NCI-H1930 (cell line): Measurements from ENCODE around the gene NUDT12.
A peak's percentile ranks its signal among the peaks of the same experiment; 100 is the strongest.

Source experiments
- DNase-seq, 2 experiments: peaks; one replicate each; lab custom pipeline; 2025; lab: John Stamatoyannopoulos, UW

The NUDT12 gene

GRCh38 chr5:103562453-103563157, at the start of gene NUDT12:
Gene NUDT12 (minus strand): TSS chr5:103562789. CDS start chr5:103560248, 2,541 bp downstream.
- DNase-seq, result peak; percentile 31 to 45

DNA sequence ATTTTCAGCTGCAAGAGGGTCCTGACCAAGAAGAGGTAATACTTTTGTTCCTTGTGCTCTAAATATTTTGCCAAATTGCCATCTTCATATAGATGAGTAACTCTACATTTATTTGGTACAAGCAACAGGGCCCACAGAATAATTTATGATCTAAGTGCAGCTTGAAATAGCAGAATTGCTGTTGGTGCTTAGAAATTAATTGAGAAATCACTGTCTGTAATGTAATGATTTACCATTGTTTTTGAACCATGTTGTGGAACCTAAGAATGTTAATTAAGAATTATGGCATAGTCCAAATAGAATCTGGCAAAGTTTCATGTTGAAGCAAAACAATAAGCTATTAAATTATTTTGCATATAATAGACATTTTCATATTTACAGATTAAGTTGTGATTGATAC, 44.8 kb upstream of the NUDT12 start:
- DNase-seq, result no peak

- no peak for DNase-seq
Measured at GRCh38 chr5:103605277-103605676, 42.7 kb upstream of the NUDT12 start.

DNA sequence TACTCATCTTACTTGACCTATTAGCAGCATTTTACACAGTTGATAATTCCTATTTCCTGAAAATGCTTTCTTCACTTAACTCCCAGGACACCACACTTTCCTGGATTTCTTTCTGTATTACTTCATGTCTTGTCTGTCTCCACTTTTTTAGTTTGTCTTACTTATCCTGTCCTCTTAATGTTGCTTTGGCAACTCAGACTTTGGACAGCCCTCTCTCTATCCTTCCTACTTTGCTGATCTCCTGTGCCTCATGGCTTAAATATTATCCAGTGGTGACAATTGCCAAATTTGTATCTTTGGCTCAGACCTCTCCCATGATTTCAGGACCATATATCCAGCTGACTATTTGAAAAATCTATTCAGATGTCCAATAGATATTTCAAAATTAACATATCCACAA, 39.8 kb upstream of the NUDT12 start:
- DNase-seq, result no peak

- no peak for DNase-seq
Measured at GRCh38 chr5:103601314-103601713, 38.7 kb upstream of the NUDT12 start.

GRCh38 chr5:103600086-103600485, 37.5 kb upstream of the NUDT12 start:
- no peak for DNase-seq

GRCh38 chr5:103598997-103599566, 36.5 kb upstream of the NUDT12 start:
- DNase-seq, result no peak

DNA sequence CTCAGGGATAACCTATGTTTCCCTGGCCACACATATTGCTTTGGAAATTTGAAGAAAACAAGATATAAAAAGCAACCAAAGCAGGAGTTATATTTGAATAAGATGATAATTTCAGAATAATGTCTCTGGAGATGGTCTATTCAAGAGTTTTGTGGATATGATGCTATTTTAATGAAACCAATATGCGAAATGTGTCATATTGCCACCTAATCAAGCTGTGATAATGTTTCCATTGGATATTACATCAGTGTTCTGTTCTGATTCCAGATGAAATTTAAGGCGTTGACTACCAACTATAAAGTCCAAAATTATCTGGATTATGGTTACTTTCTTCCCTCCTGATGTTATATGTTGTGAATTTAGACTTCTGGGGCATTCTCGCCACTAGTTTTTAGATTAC, 27.6 kb upstream of the NUDT12 start:
- no peak for DNase-seq

- DNase-seq, result no peak
Measured at GRCh38 chr5:103589776-103590175, 27.2 kb upstream of the NUDT12 start.

GRCh38 chr5:103589357-103589756, 26.8 kb upstream of the NUDT12 start:
- DNase-seq, result no peak

DNA sequence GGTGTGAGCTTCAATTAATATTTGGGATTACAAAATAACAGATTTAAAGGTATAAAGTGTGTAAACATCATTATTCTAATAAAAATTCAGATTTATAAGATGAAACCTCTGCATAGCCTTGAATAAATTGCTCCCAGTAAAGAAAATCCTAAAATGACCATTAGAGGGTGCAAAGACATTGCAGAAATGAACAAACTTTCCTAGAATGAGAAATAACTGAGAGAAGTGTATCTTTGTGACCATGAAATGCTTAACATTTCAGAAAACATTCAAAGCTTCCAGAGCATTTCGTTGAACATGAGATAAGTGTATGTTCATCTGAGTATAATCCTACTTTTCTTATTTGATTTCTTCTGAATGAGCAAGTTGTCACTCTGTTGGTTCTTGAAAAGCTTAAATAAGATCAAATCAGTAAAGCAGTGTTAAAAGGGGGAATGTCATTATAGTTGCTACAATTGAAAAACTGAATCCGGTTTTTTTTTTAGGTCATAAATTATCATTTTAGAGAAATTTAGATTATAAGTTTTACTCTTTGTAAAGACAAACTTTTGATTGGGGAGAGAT, 24.7 kb upstream of the NUDT12 start:
- no peak for DNase-seq

DNA sequence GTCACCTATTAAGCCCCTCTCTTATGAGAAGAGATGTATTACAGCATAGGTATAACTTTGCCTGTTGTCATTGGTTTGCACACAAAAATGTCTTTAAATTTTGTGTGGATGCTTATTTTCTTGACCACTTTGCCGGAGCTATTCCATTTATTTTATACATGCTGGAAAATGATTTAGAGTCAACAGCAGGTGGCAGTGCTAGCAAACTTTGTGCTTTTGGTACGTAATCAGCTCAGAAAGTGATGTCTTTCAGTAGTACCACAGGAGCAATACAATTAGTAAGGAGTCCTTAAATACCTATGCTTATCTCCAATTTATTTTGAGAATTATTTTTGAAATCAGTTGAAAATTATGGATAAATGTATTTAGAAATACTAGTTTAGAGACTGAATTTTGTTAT, 19.8 kb upstream of the NUDT12 start:
- peak in 1 of 2 experiments; percentile 8 for DNase-seq

DNA sequence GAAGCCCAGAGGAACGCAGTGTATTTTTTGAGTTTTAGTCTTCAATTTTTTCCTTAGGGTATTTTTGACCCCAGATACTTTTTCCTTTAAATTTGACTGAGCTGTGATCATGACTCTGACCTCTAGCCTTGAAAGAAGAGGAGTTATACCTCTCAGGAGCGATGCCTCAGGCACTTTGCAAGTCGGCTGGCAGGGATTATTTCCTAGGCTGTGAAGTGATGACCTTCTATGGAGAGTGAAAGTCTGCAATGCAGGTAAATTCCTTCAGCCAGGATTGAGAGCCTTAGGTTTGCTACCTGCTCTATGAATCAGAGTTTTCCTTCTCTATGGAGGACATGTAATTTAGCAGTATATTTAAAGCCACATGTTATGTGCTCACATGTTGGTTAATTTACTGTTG, 10.8 kb upstream of the NUDT12 start:
- DNase-seq, result no peak

- DNase-seq, result no peak
Measured at GRCh38 chr5:103572454-103572853, 9.9 kb upstream of the NUDT12 start.

DNA sequence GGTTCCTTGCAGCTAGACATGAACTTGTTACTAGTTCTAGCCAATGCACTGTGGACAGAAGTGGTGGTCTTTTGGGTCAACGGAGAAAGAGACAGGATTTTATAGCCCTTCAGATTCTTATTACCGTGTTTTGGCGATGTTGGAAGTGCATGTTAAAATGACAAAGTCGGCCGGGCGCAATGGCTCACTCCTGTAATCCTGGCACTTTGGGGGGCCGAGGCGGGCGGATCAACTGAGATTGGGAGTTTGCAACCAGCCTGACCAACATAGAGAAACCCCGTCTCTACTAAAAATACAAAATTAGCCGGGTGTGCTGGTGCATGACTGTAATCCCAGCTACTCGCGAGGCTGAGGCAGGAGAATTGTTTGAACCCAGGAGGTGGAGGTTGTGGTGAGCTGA, 9.1 kb upstream of the NUDT12 start:
- DNase-seq, result no peak

DNA sequence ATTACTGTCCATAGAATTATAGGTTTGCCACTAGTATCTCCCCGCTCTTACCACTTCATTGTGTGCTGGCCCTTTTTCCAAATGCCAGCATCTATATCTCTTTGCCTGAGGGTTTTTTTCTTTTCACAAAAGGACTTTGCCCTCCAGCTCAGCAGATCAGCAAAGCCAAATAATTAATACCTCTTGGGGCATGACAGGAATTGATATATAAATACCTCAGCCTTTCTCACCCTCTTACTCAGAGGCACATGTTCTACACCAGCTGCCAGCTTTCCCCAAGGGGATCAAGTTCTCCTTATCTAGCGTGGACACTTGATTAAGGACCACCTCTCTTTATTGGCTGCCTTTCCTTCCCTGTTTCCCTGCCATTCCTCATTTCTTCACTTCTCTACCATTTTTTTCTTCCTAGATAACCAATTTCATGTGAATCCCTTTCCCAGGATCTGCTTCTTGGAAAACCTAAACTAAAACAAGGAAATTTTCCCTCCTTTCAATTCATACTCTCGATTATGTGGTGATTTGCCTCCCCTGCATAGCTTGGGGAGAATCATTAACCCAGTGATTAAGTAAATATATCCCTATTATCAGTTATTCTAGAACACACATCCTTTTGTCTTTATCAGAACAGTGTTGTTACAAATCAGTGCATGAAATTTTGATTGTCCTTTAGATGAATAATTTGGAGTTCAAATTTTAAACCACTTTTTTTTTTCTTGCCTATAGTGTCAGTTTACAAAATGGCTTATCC, 6.9 kb upstream of the NUDT12 start:
- DNase-seq, result no peak

DNA sequence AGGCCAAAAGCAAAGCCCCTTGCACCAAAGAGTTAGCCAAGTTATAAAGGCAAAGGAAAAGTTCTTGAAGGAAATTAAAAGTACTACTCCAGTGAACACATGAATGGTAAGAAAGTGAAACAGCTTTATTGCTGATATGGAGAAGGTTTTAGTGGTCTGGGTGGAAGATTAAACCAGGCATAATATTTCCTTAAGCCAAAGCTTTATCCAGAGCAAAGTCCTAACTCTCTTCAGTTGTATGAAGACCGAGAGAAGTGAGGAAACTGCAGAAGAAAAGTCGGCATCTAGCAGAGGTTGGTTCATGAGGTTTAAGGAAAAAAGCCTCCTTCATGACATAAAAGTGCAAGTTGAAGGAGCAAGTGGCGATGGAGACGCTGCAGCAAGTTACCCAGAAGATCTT, 3.1 kb upstream of the NUDT12 start:
- DNase-seq, result no peak

GRCh38 chr5:103561685-103562452, 720 bp downstream of the NUDT12 start:
- no peak for DNase-seq

GRCh38 chr5:103560826-103561225, 1.8 kb downstream of the NUDT12 start:
- DNase-seq, result no peak

DNA sequence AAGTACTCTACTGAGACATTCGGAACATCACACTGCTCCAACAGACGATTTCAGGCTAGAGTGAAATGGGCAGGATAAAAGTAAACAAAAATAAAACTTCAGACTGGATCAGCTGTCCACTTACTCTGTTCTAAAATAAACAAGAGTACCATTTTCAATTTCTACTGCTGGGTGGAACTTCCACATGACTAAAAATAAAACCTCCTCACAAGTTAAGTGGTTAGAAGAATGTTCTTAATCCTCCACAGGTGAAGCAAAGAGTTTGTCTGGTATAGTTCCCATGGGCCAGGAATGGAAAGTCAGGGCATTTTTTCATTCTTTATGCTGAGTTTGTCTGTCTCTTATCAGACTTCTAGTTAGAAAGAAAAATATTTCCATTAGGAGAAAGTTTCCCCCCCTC, 15.7 kb downstream of the NUDT12 start:
- no peak for DNase-seq

DNA sequence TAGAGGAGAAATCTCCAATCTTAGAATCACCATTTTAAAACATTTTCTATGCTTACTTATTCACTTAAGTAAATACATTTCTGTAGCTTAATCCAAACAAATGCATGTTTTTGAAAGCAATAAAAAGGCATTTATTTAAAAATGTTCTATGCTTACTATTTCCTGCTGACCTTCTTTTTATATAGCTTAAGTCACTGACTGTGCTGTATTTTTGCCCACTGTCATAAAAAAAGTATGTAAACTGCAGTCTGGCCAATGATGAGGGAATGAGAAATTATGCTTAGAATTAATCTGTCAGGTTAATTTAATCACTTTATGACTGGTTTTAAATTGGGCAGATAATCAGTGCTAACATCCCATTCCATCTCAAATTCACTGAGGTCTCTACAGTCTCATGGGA, 20.1 kb downstream of the NUDT12 start:
- no peak for DNase-seq

GRCh38 chr5:103541569-103541968, 21.0 kb downstream of the NUDT12 start:
- no peak for DNase-seq
